ENCODE results near the gene AZGP1.
"Not testable (repeated sequence)": the region's sequence is repeated elsewhere in the genome, so short reads cannot be mapped to it uniquely, and the experiment has no call there.

The AZGP1 gene

DNA sequence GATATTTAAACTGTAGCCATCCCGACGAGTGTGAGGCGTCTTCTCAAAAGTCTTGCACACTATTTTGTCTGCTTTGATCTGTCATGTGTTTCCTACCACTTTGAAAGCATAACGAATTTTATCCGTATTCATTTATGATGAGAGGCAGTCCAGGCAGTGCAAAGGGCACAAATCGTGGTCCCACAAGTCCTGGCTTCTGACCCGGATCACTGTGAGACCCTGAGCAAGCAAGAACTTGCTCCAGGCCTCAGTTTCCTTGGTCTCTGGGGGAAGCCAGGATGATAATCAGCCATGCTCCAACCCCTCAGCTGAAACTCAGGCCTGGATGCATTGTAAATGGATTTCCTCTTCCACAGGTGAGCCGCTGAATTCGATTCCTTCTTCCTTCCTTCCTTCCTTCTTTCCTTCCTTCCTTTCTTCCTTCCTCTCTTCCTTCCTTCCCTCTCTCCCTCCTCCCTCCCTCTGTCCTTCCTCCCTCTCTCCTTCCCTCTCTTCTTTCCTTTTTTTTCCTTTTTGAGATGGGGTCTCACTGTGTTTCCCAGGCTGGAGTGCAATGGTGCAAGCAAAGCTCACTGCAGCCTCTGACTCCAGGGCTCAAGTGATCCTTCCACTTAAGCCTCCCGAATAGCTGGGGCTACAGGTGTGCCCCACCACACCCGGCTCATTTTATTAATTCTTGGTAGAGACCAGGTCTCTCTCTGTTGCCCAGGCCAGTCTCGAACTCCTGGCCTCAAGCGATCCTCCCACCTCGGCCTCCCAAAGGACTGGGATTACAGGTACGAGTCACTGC lies 21.1 kb upstream of the AZGP1 start:
- DNase-seq = no peak

DNA sequence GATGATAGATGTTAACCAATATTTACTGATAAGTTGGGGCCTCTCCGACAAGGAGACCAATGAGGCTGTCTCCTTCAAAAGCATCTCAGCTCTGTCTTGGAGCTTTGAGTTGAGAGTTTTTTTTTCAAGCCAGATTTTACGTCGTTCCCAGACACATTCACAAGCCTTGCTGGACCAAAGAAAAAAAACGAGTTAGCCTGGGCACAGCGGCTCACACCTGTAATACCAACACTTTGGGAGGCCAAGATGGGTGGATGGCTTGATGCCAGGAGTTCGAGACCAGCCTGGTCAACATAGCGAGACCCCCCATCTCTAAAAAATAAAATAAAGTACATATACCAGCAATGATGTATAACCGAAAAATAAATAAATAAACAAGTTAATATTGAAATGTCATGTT lies 19.0 kb upstream of the AZGP1 start:
- no peak for DNase-seq

DNA sequence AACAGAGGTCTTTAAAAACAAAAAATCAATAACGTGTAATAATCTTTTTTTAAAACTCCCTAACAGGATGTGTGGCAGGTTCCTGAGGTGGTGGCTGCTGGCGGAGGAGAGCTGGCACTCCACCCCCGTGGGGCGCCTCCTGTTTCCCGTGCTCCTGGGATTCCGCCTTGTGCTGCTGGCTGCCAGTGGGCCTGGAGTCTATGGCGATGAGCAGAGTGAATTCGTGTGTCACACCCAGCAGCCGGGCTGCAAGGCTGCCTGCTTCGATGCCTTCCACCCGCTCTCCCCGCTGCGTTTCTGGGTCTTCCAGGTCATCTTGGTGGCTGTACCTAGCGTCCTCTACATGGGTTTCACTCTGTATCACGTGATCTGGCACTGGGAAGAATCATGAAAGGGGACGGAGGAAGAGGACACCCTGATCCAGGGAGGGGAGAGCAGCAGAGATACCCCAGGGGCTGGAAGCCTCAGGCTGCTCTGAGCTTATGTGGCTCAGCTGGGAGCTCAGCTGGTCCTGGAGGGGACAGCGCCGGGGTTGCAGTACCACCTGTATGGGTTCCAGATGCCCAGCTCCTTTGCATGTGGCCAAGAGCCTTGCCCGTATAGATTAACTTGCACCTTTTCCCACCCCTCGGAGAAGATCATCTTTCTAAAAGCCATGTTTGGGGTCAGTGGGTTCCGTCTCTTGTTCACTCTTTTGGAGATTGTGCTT lies 16.7 kb upstream of the AZGP1 start:
- no peak for DNase-seq

DNA sequence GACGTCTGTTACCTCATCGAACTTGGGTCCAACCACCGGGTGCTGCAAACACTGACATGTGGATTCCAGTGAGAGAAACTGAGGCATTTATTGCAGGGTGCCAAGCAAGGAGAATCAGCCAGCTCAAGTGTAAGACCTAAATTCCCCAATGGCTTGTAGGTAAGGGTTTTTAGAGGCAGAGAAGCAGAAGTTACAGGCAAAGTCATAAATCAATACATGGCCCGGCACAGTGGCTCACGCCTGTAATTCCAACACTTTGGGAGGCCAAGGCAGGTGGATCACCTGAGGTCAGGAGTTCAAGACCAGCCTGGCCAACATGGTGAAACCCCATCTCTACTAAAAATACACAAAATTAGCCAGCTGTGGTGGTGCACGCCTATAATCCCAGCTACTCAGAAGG lies 15.7 kb upstream of the AZGP1 start:
- not testable (repeated sequence) for DNase-seq

- no peak for DNase-seq
These were observed 14.6 kb upstream of the AZGP1 start for GRCh38 chr7:99990460-99990852.

GRCh38 chr7:99987846-99988245 lies 12.0 kb upstream of the AZGP1 start:
- no peak for DNase-seq

- not testable (repeated sequence) for DNase-seq
These were observed 11.5 kb upstream of the AZGP1 start for GRCh38 chr7:99987306-99987705.

GRCh38 chr7:99984593-99984992 lies 8.8 kb upstream of the AZGP1 start:
- no peak for DNase-seq

GRCh38 chr7:99981066-99981465 lies 5.2 kb upstream of the AZGP1 start:
- DNase-seq = not testable (repeated sequence)

DNA sequence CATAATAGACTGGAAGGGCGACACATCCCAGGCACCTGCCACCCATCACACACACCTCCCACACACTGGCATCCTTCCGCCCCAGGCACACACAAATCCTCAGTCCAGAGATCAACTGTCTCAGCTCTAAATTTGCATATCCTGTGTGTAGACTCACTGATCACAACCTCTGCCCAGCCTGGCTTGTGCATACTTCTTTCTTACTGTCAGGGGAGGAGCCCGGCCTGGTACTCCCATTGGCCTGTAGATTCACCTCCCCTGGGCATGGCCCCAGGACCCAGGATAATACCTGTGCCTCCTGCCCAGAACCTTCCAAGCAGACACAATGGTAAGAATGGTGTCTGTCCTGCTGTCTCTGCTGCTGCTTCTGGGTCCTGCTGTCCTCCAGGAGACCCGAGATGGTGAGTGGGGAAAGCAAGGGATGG lies 4.6 kb upstream of the AZGP1 start:
- not testable (repeated sequence) for DNase-seq

DNA sequence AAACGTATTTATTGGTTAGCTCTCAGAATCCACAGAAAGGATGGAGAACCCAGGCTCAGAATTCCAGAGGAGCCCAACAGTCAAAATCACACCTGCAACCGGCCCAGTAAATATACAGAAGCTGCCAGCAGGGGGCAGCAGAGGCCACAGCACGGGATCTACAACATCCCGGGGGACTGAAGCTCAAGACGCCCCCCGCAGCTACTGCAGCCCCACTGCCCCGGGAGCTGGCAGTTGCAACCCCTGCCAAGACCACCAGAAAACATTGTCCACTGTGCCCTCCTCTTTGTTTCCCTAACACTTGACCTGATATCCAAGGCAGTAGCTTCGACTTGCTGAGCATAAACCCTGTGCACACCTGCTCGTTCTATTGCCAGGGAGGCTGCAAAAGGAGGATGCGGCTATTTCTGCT lies 4.0 kb upstream of the AZGP1 start:
- DNase-seq = not testable (repeated sequence)

- DNase-seq = no peak
These were observed 795 bp upstream of the AZGP1 start for GRCh38 chr7:99976626-99977025.

- DNase-seq = no peak
These were observed 1.1 kb downstream of the AZGP1 start for GRCh38 chr7:99974681-99975080.

DNA sequence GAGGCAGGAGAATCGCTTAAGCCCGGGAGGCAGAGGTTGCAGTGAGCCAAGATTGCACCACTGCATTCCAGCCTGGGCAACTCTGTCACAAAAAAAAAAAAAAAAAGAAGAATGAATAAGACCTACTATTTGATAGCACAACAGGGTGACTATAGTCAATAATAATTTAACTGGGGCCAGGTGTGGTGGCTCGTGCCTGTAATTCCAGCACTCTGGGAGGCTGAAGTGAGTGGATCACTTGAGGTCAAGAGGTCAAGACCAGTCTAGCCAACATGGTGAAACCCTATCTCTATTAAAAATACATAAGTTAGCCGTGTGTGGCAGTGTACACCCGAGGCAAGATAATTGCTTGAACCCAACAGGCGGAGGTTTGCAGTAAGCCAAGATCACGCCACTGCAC lies 2.0 kb downstream of the AZGP1 start:
- DNase-seq = not testable (repeated sequence)

DNA sequence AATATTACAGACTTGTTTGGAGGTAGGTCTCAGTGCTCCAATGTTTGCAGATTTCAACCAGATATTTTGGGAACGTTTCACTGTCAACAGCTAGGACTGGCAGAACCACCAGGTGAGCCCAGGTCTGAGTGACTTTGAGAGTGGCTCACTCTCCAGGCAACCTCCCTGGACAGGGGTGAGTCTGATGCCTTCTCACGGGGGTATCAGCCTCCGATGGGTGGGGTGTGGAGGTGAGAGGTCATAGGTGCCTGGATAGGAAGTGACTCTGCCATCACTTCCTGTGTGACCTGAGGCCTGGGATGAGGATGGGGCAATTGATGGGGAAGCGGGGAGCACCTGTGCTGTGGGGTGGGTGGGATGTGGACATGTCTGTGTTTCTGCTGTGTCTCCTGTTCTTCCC lies 4.6 kb downstream of the AZGP1 start:
- no peak for DNase-seq

GRCh38 chr7:99969813-99970212 lies 6.0 kb downstream of the AZGP1 start:
- not testable (repeated sequence) for DNase-seq

GRCh38 chr7:99969298-99969697 lies 6.5 kb downstream of the AZGP1 start:
- no peak for DNase-seq

DNA sequence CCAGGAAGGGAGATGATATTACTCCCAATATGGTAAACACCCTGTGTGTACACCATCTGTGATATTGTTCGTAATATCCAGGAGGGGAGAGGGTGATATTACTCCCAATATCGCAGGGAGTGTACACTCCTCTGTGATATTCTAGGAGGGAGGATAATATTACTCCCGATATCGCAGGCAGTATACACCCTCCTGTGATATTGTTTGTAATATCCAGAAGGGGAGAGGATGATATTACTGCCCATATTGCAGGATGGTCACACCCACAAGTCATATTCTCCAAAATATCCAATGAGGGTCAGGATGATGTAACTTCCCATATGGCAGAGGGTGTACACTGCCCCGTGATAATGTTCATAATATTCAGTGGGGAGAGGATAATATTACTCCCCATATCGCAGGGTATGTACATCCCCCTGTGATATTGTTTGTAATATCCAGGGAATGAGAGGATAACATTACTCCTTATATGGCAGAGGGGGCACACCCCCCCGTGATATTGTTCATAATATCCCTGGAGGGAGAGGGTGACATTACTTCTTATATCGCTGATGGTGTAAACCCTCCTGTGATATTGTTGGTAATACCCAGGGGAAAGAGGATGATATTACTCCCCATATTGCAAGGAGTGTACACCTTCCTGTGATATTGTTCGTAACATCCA lies 17.1 kb downstream of the AZGP1 start:
- DNase-seq = no peak

- no peak for DNase-seq
These were observed 20.6 kb downstream of the AZGP1 start for GRCh38 chr7:99955247-99955646.

GRCh38 chr7:99954643-99955042 lies 21.2 kb downstream of the AZGP1 start:
- not testable (repeated sequence) for DNase-seq

- no peak for DNase-seq
These were observed 22.2 kb downstream of the AZGP1 start for GRCh38 chr7:99953649-99954048.

DNA sequence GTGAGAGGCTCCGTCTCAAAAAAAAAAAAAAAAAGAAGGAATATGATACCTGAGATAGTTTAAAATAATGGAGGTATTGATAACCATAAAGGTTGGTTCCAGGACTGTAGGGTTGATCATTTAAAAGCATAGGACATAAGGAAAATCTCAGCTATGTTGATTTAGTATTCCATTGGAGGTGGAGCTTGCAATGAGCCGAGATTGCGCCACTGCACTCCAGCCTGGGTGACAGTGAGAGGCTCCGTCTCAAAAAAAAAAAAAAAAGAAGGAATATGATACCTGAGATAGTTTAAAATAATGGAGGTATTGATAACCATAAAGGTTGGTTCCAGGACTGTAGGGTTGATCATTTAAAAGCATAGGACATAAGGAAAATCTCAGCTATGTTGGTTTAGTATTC lies 23.2 kb downstream of the AZGP1 start:
- not testable (repeated sequence) for DNase-seq

DNA sequence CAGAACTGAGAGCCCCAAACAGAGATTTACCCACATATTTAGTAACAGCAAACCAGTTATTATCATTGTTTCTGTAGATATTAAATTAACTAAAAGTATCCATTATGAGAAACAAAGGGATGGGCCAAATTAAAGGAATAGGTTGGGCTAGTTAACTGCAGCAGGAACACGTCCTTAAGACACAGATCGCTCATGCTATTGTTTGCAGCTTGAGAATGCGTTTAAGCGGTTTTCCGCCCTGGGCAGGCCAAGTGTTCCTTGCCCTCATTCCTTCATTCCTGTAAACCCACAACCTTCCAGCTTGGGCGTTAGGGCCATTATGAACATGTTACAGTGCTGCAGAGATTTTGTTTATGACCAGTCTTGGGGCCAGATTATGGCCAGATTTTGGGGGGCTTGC lies 25.0 kb downstream of the AZGP1 start:
- DNase-seq = not testable (repeated sequence)

All from NCI-H1436 treated with DMSO at 0.1 percent for 48 hours (cell line).